H9 (cell line): ENCODE results near the gene KCNIP3. TPM values are rescaled to one million over a fixed set of nuclear protein-coding genes. Genes with fewer than 3 reads are reported as not detected.

ENCODE experiments used
- DNase-seq: peaks from one replicate; pipeline ENCODE4 v3.0.0-alpha.2; 2017
- H2AFZ ChIP-seq: one replicate; pipeline ENCODE4 v1.6.1; 2013; ENCODE audit warnings: mild to moderate bottlenecking, low read length, control low read depth, moderate library complexity
- H2AK5ac ChIP-seq: 2 replicates; pipeline ENCODE4 v1.6.1; 2013; ENCODE audit warnings: low read length, control low read depth, mixed read lengths; ENCODE audit not compliant: insufficient read length
- H2BK120ac ChIP-seq: one replicate; pipeline ENCODE4 v1.6.1; 2013; ENCODE audit warnings: low read depth, mild to moderate bottlenecking, low read length, control low read depth, inconsistent platforms; ENCODE audit not compliant: poor library complexity, severe bottlenecking
- H2BK12ac ChIP-seq: 2 replicates; pipeline ENCODE4 v1.6.1; 2013; ENCODE audit warnings: low read length, control low read depth, mixed read lengths, low read depth; ENCODE audit not compliant: insufficient read length
- H2BK15ac ChIP-seq: 2 replicates; pipeline ENCODE4 v1.6.1; 2013; ENCODE audit warnings: low read depth, low read length, control low read depth
- H2BK20ac ChIP-seq: one replicate; pipeline ENCODE4 v1.6.1; 2013; ENCODE audit warnings: low read depth, mild to moderate bottlenecking, low read length, control low read depth, inconsistent platforms; ENCODE audit not compliant: poor library complexity, severe bottlenecking
- H2BK5ac ChIP-seq: 2 replicates; pipeline ENCODE4 v1.6.1; 2013; ENCODE audit warnings: low read length, control low read depth, mixed read lengths; ENCODE audit not compliant: insufficient read length
- H3K14ac ChIP-seq: 2 replicates; pipeline ENCODE4 v1.6.1; 2013; ENCODE audit warnings: low read length, control low read depth; ENCODE audit not compliant: insufficient read depth
- H3K18ac ChIP-seq: 2 replicates; pipeline ENCODE4 v1.6.1; 2013; ENCODE audit warnings: low read depth, mild to moderate bottlenecking, mixed read lengths, low read length, control low read depth; ENCODE audit not compliant: insufficient read length
- H3K23ac ChIP-seq: 2 replicates; pipeline ENCODE4 v1.6.1; 2013; ENCODE audit warnings: low read length, control low read depth, mixed read lengths, low read depth; ENCODE audit not compliant: insufficient read length
- H3K23me2 ChIP-seq: 2 replicates; pipeline ENCODE4 v1.6.1; 2013; ENCODE audit warnings: low read depth, mild to moderate bottlenecking, mixed read lengths, low read length, control low read depth; ENCODE audit not compliant: insufficient read length, poor library complexity, severe bottlenecking
- H3K27ac ChIP-seq: 2 replicates; pipeline ENCODE4 v1.5.1; 2013; ENCODE audit warnings: low read length, control low read depth, mixed read lengths, low read depth; ENCODE audit not compliant: insufficient read length
- H3K27me3 ChIP-seq: 2 replicates; pipeline ENCODE4 v1.6.1; 2013; ENCODE audit warnings: low read length, control low read depth, inconsistent platforms; ENCODE audit not compliant: insufficient read depth
- H3K4ac ChIP-seq: 2 replicates; pipeline ENCODE4 v1.6.1; 2013; ENCODE audit warnings: low read depth, mild to moderate bottlenecking, control low read depth, inconsistent platforms, low read length, moderate library complexity
- H3K4me1 ChIP-seq: 2 replicates; pipeline ENCODE4 v1.6.1; 2013; ENCODE audit warnings: low read length, control low read depth, inconsistent platforms; ENCODE audit not compliant: insufficient read depth
- H3K4me2 ChIP-seq: 2 replicates; pipeline ENCODE4 v1.6.1; 2013; ENCODE audit warnings: low read length, control low read depth, mixed read lengths; ENCODE audit not compliant: insufficient read length, insufficient read depth
- H3K56ac ChIP-seq: 2 replicates; pipeline ENCODE4 v1.6.1; 2013; ENCODE audit warnings: low read depth, mild to moderate bottlenecking, mixed read lengths, low read length, control low read depth; ENCODE audit not compliant: insufficient read length
- H3K79me1 ChIP-seq: 2 replicates; pipeline ENCODE4 v1.6.1; 2013; ENCODE audit warnings: low read depth, mild to moderate bottlenecking, moderate library complexity, low read length, control low read depth, inconsistent platforms; ENCODE audit not compliant: insufficient read depth, poor library complexity, severe bottlenecking
- H3K79me2 ChIP-seq: 2 replicates; pipeline ENCODE4 v1.6.1; 2013; ENCODE audit warnings: low read length, control low read depth, inconsistent platforms; ENCODE audit not compliant: insufficient read depth
- H3K9ac ChIP-seq: 2 replicates; pipeline ENCODE4 v1.6.1; 2013; ENCODE audit warnings: low read length, control low read depth, mixed read lengths; ENCODE audit not compliant: insufficient read length; ENCODE audit errors: extremely low read depth
- H3K9me3 ChIP-seq: one replicate; pipeline ENCODE4 v1.6.1; 2013; ENCODE audit warnings: low read depth, low read length, inconsistent platforms; ENCODE audit not compliant: control insufficient read depth
- H3T11ph ChIP-seq: one replicate; pipeline ENCODE4 v1.6.1; 2013; ENCODE audit warnings: mild to moderate bottlenecking, low read length, control low read depth, inconsistent platforms
- H4K20me1 ChIP-seq: one replicate; pipeline ENCODE4 v1.6.1; 2013; ENCODE audit not compliant: control insufficient read depth, insufficient read length, insufficient read depth
- H4K5ac ChIP-seq: 2 replicates; pipeline ENCODE4 v1.6.1; 2013; ENCODE audit warnings: low read depth, mild to moderate bottlenecking, mixed read lengths, low read length, control low read depth; ENCODE audit not compliant: insufficient read length
- H4K8ac ChIP-seq: replicated peaks from 2 replicates; pipeline ENCODE4 v1.6.1; 2013; ENCODE audit warnings: low read length, control low read depth, mixed read lengths, low read depth; ENCODE audit not compliant: insufficient read length
- H4K91ac ChIP-seq: 2 replicates; pipeline ENCODE4 v1.6.1; 2013; ENCODE audit warnings: low read depth, mild to moderate bottlenecking, moderate library complexity, mixed read lengths, low read length, control low read depth; ENCODE audit not compliant: insufficient read length
- H3K27ac Mint-ChIP-seq, 3 experiments: 2 replicates in 2 of 3; 3 replicates in 1 of 3; pipeline ENCODE4 v1.8.0; 2020 to 2021; ENCODE audit warnings: mixed read lengths in 3 of 3, mild to moderate bottlenecking in 1 of 3, moderate library complexity in 1 of 3
- H3K27me3 Mint-ChIP-seq: 2 replicates; pipeline ENCODE4 v1.8.0; 2021; ENCODE audit warnings: low read depth, mild to moderate bottlenecking, moderate library complexity, mixed read lengths
- H3K36me3 Mint-ChIP-seq, 3 experiments: 2 replicates in 2 of 3; 3 replicates in 1 of 3; pipeline ENCODE4 v1.8.0; 2020 to 2021; ENCODE audit warnings: low read depth in 3 of 3, mixed read lengths in 3 of 3; ENCODE audit not compliant: insufficient read depth in 1 of 3
- H3K4me1 Mint-ChIP-seq, 2 experiments: 2 replicates each; pipeline ENCODE4 v1.8.0; 2020; ENCODE audit warnings: mixed read lengths in 2 of 2
- H3K4me3 Mint-ChIP-seq, 2 experiments: 2 replicates in 1 of 2; 3 replicates in 1 of 2; pipeline ENCODE4 v1.8.0; 2020 to 2021; ENCODE audit warnings: mild to moderate bottlenecking in 2 of 2, mixed read lengths in 2 of 2, moderate library complexity in 1 of 2
- H3K9me3 Mint-ChIP-seq, 2 experiments: 2 replicates in 1 of 2; 3 replicates in 1 of 2; pipeline ENCODE4 v1.8.0; 2020; ENCODE audit warnings: mild to moderate bottlenecking in 2 of 2, mixed read lengths in 2 of 2, moderate library complexity in 1 of 2
- CTCF ChIP-seq: fragments of 200-600 bp; sonication (generic); conservative IDR thresholded peaks from 3 replicates; pipeline ENCODE4 v1.8.0; 2021; ENCODE audit warnings: antibody characterized with exemption, mild to moderate bottlenecking
- WGBS: extraction: QIAGEN DNeasy Blood & Tissue Kit; methylation state at CpG from one replicate; pipeline ENCODE4 v1.1.7; 2013; ENCODE audit warnings: missing lambda C conversion rate, low lambda C conversion rate, mixed read lengths; ENCODE audit not compliant: insufficient read length; ENCODE audit errors: extremely low coverage; 5-methylcytosine and 5-hydroxymethylcytosine counted together
- total RNA-seq: library from RNA; stranded (reverse); gene quantifications from 2 replicates; pipeline ENCODE4 v1.2.1, GENCODE V29; 2021

KCNIP3 gene
- total RNA-seq, 1 experiment from 2014 or later = 1.5 TPM

GRCh38 chr2:95283562-95283961 lies 13.6 kb upstream of the KCNIP3 start:
- Histone ChIP-seq H2AFZ (no peak overlapping the region), H2BK12ac (no peak overlapping the region), H3K79me1 (no peaks in the 10 kb centered on the region), H2BK120ac (no peak overlapping the region), H3K23ac (no peak overlapping the region), H3T11ph (no peak overlapping the region), H3K79me2 (no peaks in the 10 kb centered on the region), H4K5ac (no peak overlapping the region), H3K4me1 (no peaks in the 10 kb centered on the region), H3K14ac (no peak overlapping the region), H3K18ac (no peak overlapping the region), H4K20me1 (no peaks in the 10 kb centered on the region), H4K8ac (no peak overlapping the region), H3K23me2 (no peaks in the 10 kb centered on the region), H2BK5ac (no peak overlapping the region), H2BK15ac (no peak overlapping the region), H3K27ac (no peak overlapping the region), H3K4ac (no peak overlapping the region), H3K4me2 (no peak overlapping the region), H3K27me3 (no peaks in the 10 kb centered on the region), H2BK20ac (no peak overlapping the region), H3K9me3 (no peaks in the 10 kb centered on the region), H4K91ac (no peak overlapping the region), H3K9ac (no peak overlapping the region), H3K56ac (no peak overlapping the region), H2AK5ac (no peak overlapping the region)
- H3K27ac Mint-ChIP-seq = peak overlapping the region in 1 of 3 experiments; percentile 83; a peak in 1 of 7 replicates
- no peak overlapping the region; a peak in 1 of 5 replicates for H3K4me3 Mint-ChIP-seq
- no peak for TF ChIP-seq CTCF
- no peaks in the 10 kb centered on the region for H3K9me3 Mint-ChIP-seq
- no CpG with 5 or more reads among the region's 4 CpGs for WGBS
- peaks cover 3% of the 10 kb centered on the region in 2 experiments; a peak in 2 of 4 replicates for H3K4me1 Mint-ChIP-seq
- DNase-seq = no peak
- H3K36me3 Mint-ChIP-seq = 0 out of 7 replicates have a peak, but pooled peaks cover 0 to 2% (median 0%) of the 10 kb centered on the region in 3 experiments
- no peaks in the 10 kb centered on the region; the same call in 1 of the 2 replicates for H3K27me3 Mint-ChIP-seq
